Smooth muscle cell (in vitro differentiated cells): Measurements from ENCODE around the gene PTPN3. TPM values are rescaled to one million over a fixed set of nuclear protein-coding genes. Genes with fewer than 3 reads are reported as not detected.

Experiments used
- DNase-seq: peaks from one replicate; lab custom pipeline; 2025; ENCODE audit not compliant: unreplicated experiment; lab: John Stamatoyannopoulos, UW
- H2AFZ ChIP-seq: fragments of 200-600 bp; sonication (generic); 2 replicates; pipeline ENCODE4 v1.6.0; 2016; ENCODE audit warnings: antibody characterized with exemption, low read depth, mild to moderate bottlenecking
- H3F3A ChIP-seq: fragments of 200-600 bp; sonication (generic); 2 replicates; pipeline ENCODE4 v1.6.0; 2017; ENCODE audit warnings: antibody characterized with exemption, low read depth
- H3K27ac ChIP-seq: fragments of 200-600 bp; sonication (generic); 2 replicates; pipeline ENCODE4 v1.5.1; 2016; ENCODE audit warnings: low read depth, mild to moderate bottlenecking
- H3K27me3 ChIP-seq: fragments of 200-600 bp; sonication (generic); 2 replicates; pipeline ENCODE4 v1.6.1; 2016; ENCODE audit warnings: low read depth, mild to moderate bottlenecking
- H3K36me3 ChIP-seq: fragments of 200-600 bp; sonication (generic); 2 replicates; pipeline ENCODE4 v1.5.1; 2016; ENCODE audit warnings: low read depth
- H3K4me1 ChIP-seq: fragments of 200-600 bp; sonication (generic); 2 replicates; pipeline ENCODE4 v1.5.1; 2016; ENCODE audit warnings: low read depth
- H3K4me2 ChIP-seq: fragments of 200-600 bp; sonication (generic); 2 replicates; pipeline ENCODE4 v1.6.0; 2016; ENCODE audit warnings: mild to moderate bottlenecking
- H3K4me3 ChIP-seq: fragments of 200-600 bp; sonication (generic); 2 replicates; pipeline ENCODE4 v1.5.1; 2016; ENCODE audit warnings: mild to moderate bottlenecking
- H3K79me2 ChIP-seq: fragments of 200-600 bp; sonication (generic); 2 replicates; pipeline ENCODE4 v1.6.0; 2016; ENCODE audit warnings: low read depth, mild to moderate bottlenecking
- H3K9ac ChIP-seq: fragments of 200-600 bp; sonication (generic); 2 replicates; pipeline ENCODE4 v1.6.0; 2016; ENCODE audit warnings: low read depth
- H3K9me3 ChIP-seq: fragments of 200-600 bp; sonication (generic); replicated peaks from 2 replicates; pipeline ENCODE4 v1.5.1; 2016; ENCODE audit warnings: low read depth
- H4K20me1 ChIP-seq: fragments of 200-600 bp; sonication (generic); 2 replicates; pipeline ENCODE4 v1.6.0; 2016; ENCODE audit warnings: low read depth
- WGBS: methylation state at CpG from one replicate; pipeline ENCODE4 v1.1.7; 2016; ENCODE audit warnings: low lambda C conversion rate; 5-methylcytosine and 5-hydroxymethylcytosine counted together
- polyA plus RNA-seq: library from polyadenylated mRNA; unstranded; fragments of >200 nt; fragmentation: Nextera tagmentation; extraction: Ambion mirVana; gene quantifications from 2 replicates; pipeline ENCODE4 v1.2.1, GENCODE V29; 2016
- total RNA-seq: library from RNA; depleted of rRNA; stranded (reverse); fragments of >200 nt; gene quantifications from 2 replicates; pipeline ENCODE4 v1.2.3, GENCODE V29; 2014
- TF ChIP-seq, protein P1 (sequence below): fragments of 200-600 bp; sonication (generic); IDR thresholded peaks from 2 replicates; pipeline ENCODE4 v1.5.1; 2017; ENCODE audit warnings: borderline replicate concordance, mild to moderate bottlenecking, antibody characterized with exemption; ENCODE audit not compliant: insufficient read depth, poor library complexity, severe bottlenecking

Gene PTPN3
- total and polyA plus RNA-seq, 2 experiments from 2014 or later, result 2.2 to 5.5 TPM

DNA sequence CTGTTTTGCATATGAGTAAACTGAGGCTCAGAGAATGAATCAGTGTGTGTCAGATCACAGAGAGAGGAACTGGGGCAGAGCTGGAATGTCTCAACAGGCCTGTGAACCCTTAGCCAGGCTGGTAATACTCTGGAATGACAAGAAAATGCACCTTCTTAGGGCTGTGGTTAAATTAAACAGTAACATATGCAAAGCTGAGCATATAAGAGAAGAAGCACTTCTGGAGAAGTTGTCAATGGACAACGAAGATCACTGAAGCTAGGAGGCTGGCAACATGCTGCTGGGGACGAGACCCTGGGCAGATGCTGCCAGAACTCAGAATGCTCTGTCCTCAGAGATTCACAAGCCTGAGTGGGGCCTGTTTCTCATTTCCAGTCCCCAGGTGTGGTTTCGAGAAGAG is 112.6 kb downstream of the PTPN3 start:
- Histone ChIP-seq H3K79me2 (no peaks in the 10 kb centered on the region), H3F3A (no peaks in the 10 kb centered on the region), H4K20me1 (no peaks in the 10 kb centered on the region), H2AFZ (no peak overlapping the region), H3K4me1 (no peaks in the 10 kb centered on the region), H3K27ac (no peak overlapping the region), H3K4me3 (no peak overlapping the region), H3K4me2 (no peak overlapping the region), H3K9ac (no peak overlapping the region), H3K27me3 (no peaks in the 10 kb centered on the region), H3K9me3 (no peaks in the 10 kb centered on the region), H3K36me3 (no peaks in the 10 kb centered on the region)
- no peak for DNase-seq
- TF ChIP-seq, protein P1, sequence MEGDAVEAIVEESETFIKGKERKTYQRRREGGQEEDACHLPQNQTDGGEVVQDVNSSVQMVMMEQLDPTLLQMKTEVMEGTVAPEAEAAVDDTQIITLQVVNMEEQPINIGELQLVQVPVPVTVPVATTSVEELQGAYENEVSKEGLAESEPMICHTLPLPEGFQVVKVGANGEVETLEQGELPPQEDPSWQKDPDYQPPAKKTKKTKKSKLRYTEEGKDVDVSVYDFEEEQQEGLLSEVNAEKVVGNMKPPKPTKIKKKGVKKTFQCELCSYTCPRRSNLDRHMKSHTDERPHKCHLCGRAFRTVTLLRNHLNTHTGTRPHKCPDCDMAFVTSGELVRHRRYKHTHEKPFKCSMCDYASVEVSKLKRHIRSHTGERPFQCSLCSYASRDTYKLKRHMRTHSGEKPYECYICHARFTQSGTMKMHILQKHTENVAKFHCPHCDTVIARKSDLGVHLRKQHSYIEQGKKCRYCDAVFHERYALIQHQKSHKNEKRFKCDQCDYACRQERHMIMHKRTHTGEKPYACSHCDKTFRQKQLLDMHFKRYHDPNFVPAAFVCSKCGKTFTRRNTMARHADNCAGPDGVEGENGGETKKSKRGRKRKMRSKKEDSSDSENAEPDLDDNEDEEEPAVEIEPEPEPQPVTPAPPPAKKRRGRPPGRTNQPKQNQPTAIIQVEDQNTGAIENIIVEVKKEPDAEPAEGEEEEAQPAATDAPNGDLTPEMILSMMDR, result no peak
- WGBS, result 89% methylated on average over 3 of the region's 3 CpGs

DNA sequence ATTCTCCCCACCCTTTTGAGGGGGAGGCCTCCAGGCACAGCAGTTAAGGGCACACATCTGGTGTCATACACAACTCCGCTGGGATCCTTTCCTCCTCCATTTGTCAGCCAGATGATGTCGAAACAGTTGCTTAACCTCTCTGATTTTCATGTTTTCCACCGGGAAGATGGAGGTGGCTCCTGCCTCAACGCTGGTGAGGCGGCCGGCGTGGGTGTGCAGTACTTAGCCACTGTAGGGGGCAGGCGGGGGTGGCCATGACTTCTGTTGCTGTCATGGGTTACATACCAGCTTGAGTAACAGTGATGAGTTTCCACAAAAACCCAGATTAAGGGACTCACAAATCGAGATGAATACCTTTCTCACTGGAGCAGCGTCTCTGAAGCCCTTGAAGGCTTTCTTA is 114.2 kb downstream of the PTPN3 start:
- H2AFZ ChIP-seq, result no peak overlapping the region
- H3K79me2 ChIP-seq, result no peaks in the 10 kb centered on the region
- no peak overlapping the region for H3K9ac ChIP-seq
- no peaks in the 10 kb centered on the region for H3K27me3 ChIP-seq
- no peaks in the 10 kb centered on the region for H3F3A ChIP-seq
- no peaks in the 10 kb centered on the region for H3K4me1 ChIP-seq
- H3K9me3 ChIP-seq, result no peaks in the 10 kb centered on the region
- H3K36me3 ChIP-seq, result no peaks in the 10 kb centered on the region
- no peak overlapping the region for H3K4me3 ChIP-seq
- H4K20me1 ChIP-seq, result no peaks in the 10 kb centered on the region
- no peak overlapping the region for H3K27ac ChIP-seq
- WGBS, result 86% methylated on average over 10 of the region's 10 CpGs
- TF ChIP-seq, protein P1, result no peak
- H3K4me2 ChIP-seq, result no peak overlapping the region
- no peak for DNase-seq

DNA sequence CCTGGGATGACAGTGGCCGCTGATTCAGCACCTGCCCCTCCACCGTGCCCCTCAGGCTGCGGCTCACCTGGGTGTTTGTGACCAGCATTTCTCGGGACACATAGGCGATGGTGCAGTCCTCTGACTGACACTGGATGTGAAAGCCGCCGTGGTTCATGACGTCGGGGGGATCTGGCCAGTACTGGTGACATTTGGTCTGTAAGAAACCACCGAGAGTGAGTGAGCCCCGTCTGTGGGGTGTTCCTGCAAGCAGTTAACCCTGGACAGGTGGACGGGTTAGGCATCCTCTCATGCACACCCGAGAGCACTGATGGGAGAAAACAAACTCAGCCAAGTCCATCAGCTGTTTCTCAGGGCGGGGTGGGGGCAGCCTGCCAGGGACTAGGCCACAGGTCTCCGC is 114.8 kb downstream of the PTPN3 start:
- Histone ChIP-seq H3K27me3 (no peaks in the 10 kb centered on the region), H4K20me1 (no peaks in the 10 kb centered on the region), H3K79me2 (no peaks in the 10 kb centered on the region), H3K9me3 (no peaks in the 10 kb centered on the region), H3K27ac (no peak overlapping the region), H3F3A (no peaks in the 10 kb centered on the region), H2AFZ (no peak overlapping the region), H3K4me3 (no peak overlapping the region), H3K4me1 (no peaks in the 10 kb centered on the region), H3K9ac (no peak overlapping the region), H3K4me2 (no peak overlapping the region), H3K36me3 (no peaks in the 10 kb centered on the region)
- TF ChIP-seq, protein P1, result no peak
- DNase-seq, result no peak
- 98% methylated on average over 15 of the region's 15 CpGs for WGBS

DNA sequence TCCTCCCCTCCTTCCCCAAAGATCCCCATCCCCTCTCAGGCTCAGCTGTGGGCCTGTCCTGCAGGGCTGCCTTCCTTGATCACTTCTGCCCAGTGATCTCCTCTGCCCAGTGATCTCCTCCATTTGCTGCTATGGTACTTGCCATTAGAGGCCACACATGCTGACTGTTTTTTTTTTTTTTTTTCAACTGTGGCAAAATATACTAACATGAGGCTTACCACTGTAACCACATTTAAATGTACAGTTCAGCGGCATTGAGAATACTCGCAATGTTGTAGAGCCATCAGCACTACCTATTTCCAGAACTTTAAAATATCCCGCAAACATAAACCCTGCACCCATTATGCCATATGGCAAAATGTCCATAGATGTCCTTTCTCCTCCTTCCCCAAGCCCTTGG is 115.5 kb downstream of the PTPN3 start:
- 98% methylated on average over 3 of the region's 3 CpGs for WGBS
- H3K4me2 ChIP-seq, result no peak overlapping the region
- no peaks in the 10 kb centered on the region for H3K4me1 ChIP-seq
- H3K27me3 ChIP-seq, result no peaks in the 10 kb centered on the region
- no peak overlapping the region for H3K4me3 ChIP-seq
- no peaks in the 10 kb centered on the region for H4K20me1 ChIP-seq
- no peaks in the 10 kb centered on the region for H3K79me2 ChIP-seq
- H2AFZ ChIP-seq, result no peak overlapping the region
- no peak for DNase-seq
- H3K36me3 ChIP-seq, result no peaks in the 10 kb centered on the region
- no peaks in the 10 kb centered on the region for H3F3A ChIP-seq
- no peaks in the 10 kb centered on the region for H3K9me3 ChIP-seq
- H3K9ac ChIP-seq, result no peak overlapping the region
- H3K27ac ChIP-seq, result no peak overlapping the region
- TF ChIP-seq, protein P1, result no peak
